GM15510 (cell line): Measurements from ENCODE around the gene TLE4.

Source experiments
- POLR2A ChIP-seq: IDR thresholded peaks from 3 replicates; pipeline ENCODE4 v1.6.1; 2011; ENCODE audit warnings: borderline replicate concordance; ENCODE audit not compliant: insufficient read length; ENCODE audit errors: extremely low read depth

The TLE4 gene

DNA sequence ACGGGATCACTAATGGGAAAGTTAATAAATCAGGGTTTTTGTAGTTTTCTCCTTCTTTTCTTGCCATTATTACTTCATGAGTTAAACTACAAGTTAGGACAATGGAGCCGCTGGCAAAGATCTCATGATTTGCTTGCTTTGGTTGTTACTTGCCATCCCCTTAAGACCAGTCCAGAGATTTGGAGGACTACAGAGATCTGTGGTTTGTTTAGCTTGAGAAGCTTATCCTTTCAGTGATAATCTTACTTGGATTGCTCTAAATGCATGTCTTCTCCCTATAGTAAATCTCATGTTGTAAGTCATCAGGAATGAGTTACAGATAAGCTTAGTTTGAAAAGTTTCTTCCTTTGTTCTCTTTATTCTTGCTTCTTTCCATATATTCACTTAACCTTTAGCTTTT is 70.9 kb downstream of the TLE4 start:
- no peak for TF ChIP-seq POLR2A

DNA sequence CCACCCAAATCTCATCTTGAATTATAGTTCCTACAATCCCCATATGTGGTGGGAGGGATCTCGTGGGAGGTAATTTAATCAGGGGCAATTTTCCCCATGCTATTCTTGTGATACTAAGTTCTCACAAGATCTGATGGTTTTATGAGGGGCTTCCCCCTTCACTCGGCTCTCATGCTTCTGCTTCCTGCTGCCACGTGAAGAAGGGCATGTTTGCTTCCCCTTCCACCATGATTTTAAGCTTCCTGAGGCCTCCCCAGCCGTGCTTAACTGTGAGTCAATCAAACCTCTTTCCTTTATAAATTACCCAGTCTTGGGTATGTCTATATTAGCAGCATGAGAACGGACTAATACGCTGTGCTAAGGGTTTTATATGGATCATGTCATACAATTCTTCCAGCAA is 72.3 kb downstream of the TLE4 start:
- no peak for TF ChIP-seq POLR2A

DNA sequence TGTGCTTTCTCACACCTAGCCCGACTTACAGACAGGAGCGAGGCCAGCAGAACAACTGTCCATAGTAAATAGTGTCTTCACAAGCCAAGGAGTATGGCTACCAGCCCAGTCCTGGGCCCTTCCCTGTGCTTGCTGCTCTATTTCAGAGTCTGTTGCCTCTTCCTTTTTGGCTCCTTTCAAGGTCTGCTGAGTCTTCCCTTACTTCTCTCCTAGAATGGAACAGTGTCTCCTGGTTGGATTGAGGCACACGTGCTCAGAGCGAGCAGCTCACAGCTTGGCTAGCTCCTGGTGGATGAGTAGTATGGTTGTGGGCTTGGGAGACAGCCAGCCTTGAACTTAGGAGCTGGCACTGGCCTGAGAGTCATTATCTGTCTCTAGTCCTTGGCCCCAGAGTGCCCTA is 72.8 kb downstream of the TLE4 start:
- TF ChIP-seq POLR2A: no peak

DNA sequence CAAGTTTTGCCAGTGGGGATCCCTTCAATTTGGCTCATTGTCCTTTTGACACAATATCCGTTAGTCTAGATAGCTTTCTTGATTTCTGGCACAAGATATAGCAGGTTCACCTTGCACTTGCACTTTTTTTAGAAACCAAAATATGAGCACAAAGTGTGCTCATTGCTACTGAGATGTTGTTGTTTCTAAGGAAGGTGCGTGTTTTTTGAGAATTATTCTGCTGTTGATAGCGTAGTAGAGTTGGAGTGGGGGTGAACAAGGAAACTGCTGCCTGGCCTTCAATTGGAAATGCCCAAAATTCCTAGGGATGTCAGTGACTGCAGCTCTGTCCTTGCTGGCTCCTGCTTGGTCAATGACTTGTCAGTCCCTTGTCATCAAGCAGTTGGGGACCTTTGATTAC is 73.3 kb downstream of the TLE4 start:
- TF ChIP-seq POLR2A: no peak

DNA sequence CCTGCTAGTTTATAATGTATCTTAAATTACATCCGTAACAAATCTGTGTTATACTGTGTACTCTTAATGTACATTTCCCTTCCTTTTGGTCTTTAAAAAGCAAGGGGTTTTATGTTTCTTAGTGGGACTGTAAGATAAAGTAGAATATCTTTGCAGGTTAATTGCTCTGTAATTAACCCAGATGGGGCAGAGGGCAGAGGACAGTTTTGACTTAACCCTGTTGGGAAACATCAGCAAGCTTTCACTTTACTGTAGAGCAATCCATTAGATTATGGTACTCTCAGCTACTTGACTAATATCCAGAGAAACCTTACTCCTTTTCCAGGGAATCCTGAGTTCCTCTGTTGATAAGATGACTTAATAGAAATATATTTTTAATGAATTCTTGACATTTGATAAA is 74.3 kb downstream of the TLE4 start:
- TF ChIP-seq POLR2A: no peak

DNA sequence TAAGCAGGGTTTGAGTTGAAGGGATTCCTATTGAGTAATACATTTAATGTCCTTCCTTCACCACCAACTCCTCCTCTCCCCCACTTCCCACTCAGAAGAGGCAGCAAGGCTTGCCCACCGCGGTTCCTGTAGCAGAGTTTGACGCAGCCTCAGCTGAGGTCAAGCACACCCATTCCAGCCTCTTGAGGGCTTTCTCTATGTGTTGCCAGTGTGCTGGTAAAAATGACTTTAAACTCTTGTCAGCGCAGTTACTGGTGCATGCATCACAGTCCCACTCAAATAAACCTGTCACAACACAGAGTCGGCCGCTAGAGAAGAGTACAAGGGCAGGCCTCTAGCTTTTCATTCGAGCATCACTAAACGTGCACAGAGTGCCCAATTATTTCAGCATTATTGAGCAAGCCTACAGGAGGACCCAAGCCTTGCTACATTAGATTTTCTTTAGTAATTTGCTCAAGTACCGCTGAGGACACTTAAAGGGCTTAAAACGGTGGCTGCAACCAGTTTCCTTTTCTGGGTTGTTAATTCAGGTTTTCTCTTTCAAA is 79.6 kb downstream of the TLE4 start:
- no peak for TF ChIP-seq POLR2A

DNA sequence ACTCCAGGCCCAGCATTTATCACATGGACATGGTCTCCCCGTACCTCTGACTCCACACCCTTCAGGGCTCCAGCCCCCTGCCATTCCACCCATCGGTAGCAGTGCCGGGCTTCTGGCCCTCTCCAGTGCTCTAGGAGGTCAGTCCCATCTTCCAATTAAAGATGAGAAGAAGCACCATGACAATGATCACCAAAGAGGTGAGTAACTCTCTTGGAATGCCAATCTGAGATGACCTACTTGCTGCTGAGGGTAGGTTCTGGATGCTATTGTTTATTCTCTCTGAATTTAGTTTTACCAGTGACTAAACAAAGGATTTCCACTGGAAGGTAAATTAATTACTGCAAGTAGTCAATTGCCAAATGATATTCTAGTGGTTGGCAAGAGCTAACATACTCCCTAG is 80.8 kb downstream of the TLE4 start:
- TF ChIP-seq POLR2A: no peak

DNA sequence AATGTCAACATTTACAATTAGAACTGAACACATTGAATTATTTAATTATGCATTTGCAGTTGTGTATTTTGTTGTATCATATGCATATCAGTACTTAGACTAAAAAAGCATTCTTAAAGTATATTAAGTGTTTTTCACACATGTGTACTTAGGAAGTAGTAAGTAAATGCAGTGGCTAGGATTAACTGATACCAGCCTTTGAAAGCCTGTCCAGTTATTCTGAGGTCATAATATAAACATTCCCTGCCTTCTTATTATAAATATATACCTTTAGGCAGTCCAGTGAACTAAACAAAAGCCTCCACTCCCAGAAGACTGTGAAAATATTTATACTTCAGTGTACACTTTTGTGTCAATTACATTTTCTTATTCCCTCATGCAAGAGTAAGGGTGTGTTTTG is 83.8 kb downstream of the TLE4 start:
- TF ChIP-seq POLR2A: no peak

DNA sequence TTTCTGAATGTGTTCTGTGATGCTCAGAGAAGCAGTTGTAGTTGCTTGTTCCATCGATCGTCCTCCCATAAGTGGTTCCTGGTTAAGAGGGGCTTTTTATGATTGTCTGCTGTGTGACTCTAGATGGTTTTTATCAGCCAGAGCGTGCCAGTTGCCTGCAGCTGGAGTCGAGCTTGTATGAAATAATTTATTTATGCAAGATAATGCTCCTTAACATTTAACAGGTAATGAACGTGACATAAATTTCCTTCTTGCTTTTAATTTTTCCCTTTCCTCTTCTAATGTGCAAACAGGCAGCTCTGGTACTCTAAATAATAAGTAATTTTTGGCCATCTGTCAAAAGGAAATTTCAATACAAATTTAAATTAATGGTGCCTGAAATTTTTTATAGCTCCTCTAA is 84.4 kb downstream of the TLE4 start:
- TF ChIP-seq POLR2A: no peak

DNA sequence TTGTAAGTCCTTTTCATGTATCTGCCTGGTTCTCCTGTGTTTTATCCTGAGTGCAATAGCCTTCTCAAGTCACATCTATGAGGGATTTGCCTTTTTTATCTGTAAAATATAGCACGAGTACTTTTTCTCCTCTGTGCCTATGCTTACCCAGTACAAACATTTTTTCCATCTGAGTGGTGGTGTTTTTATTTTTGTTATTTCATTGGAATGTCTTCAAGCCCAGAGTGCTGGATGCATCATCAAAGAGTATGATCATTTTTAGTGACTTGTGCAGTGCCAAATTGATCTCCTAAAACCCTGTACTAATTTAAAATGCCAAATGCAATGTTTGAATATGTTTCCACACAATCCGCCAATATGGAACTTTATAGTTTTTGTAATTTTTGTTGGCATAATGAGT is 86.1 kb downstream of the TLE4 start:
- TF ChIP-seq POLR2A: no peak

DNA sequence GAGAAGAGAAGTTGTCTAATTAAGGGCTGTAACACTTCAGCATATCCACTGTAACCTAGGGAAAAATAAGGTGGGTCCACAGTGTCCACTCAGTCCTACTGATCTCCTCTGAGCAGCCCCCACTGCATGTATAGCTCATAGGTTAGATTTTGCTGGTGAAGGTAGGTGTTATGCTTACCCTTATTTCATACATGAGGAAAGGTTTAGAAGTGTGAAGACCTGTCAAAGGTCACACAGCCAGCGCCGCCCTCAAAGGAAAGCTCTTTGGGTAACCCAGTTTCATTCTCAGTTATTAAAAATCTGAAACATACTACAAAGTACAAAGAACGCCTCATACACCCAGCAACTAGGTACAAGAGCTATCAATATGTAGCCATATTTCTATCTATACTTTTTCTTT is 87.2 kb downstream of the TLE4 start:
- no peak for TF ChIP-seq POLR2A

DNA sequence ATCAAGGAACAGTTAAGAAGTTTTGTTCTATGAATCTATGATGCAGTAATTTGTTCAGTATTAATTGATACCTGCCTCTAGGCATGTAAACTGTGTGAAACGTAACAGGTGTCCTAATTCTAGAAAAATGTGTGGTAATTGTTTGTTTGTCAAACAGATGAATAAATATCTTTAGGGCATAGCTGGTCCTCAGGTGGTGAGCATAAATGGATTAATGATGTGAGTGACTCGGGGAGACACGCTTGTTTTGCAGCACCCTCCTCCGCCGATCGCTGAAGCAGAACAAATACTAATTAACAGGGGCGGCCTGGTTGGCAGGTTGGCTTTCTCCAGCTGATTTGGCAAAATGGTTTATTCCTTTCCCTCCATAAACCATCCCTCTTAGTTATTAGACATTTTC is 88.8 kb downstream of the TLE4 start:
- no peak for TF ChIP-seq POLR2A

DNA sequence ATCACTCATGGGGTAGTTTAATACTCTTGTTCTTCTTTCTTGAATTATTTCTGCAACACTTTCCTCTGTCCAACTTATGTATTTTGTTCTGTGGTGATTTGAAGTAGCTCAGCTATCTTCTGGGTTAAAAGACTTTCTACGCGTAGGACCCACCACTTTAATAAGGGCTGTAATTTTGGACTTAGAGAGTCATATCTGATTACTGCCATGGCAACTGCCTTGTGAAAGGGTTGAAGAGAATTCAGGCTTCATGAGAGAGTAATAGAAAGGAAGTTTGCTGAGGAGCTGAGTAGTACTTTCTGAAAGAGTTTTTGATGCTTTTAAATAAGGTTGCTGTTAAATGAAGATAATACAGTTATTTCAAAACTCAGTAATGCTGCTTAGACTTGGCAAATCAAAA is 89.5 kb downstream of the TLE4 start:
- no peak for TF ChIP-seq POLR2A

DNA sequence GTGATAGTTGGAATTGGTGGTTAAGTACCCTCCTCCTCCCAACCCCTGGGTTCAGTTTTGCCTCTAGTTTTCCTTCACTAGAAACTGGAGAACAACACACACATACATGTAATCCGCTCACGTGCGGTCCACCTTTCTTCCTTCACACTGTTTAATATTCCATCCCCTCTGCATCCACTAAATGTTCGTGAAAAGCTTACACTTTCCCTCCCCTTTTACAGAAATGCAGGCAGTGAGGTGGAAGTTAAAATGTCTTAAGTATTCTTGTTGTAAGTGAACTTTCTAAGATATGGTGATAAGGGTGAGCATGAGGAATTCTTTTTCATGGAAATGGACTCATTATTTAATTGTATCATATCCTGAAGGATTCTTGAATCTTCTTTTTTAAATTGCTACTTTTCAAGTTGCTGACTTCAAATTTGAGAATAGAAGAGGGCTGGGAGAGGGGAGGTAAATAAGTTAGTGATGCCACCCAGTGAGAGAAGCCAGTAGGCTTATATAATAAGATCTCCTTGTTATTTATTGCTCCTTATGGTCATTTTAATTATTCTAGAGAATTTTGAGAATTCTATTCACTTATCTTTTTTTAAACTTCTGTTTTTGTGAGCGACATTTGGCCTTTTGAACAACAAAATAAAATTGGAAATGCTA is 90.2 kb downstream of the TLE4 start:
- no peak for TF ChIP-seq POLR2A

DNA sequence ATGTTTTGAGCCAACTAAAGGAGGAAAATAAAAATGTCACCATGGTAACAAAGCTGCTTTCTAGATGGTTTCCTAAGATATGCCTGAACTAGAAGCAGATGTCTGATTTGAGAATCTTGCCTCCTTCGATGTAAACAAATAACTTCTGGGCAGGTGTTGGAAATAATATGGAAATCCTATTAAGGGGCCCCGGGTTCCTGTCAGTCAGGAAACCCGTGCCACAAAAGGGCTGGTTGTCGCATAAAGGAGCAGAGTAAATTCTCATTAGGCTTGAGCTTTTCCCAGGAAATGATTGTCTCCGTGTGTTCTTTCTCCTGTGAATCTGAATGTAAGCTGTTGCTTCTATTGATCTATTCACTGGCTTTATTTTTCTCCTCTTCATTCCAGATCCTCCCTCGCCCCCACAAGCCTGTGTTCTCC is 90.8 kb downstream of the TLE4 start:
- no peak for TF ChIP-seq POLR2A

DNA sequence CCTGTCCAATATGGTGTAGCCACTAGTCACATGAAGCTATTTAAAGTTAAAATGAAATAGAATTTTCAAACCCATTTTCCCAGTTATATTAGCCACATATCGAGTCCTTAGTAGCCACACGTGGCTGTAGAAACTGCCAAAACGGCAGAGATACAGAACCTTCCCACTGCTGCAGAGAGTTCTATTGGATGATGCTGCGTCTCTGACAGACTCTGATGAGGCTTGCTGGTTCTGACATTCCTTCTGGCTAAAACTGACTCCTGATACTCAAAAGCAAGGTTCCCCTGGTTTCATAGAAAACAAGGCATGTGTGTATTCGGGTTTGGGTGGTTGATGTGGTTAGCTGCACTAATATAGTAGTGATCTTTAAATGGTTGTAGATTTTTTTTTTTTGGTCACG is 91.5 kb downstream of the TLE4 start:
- no peak for TF ChIP-seq POLR2A

DNA sequence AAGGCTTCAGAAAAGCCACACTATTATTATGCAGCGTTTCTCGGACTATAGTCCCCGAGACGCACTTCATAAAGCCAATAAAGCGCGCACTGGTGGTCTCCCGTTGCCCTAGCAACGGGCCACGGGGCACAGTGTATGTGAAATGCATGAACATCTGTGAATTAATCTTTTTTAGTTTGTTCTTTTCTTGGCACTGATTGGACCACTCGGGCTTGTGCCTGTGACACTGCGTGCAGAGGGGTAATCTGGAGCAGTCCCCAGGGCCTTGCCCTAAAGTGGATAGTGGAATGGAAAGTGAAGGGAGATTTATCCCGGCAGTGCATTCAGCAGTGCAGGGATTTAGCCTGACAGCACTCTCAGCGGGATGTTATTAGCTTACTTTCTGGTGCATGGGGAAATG is 92.1 kb downstream of the TLE4 start:
- TF ChIP-seq POLR2A: no peak
